Measurements from ENCODE around the gene NOLC1.

The NOLC1 gene

DNA sequence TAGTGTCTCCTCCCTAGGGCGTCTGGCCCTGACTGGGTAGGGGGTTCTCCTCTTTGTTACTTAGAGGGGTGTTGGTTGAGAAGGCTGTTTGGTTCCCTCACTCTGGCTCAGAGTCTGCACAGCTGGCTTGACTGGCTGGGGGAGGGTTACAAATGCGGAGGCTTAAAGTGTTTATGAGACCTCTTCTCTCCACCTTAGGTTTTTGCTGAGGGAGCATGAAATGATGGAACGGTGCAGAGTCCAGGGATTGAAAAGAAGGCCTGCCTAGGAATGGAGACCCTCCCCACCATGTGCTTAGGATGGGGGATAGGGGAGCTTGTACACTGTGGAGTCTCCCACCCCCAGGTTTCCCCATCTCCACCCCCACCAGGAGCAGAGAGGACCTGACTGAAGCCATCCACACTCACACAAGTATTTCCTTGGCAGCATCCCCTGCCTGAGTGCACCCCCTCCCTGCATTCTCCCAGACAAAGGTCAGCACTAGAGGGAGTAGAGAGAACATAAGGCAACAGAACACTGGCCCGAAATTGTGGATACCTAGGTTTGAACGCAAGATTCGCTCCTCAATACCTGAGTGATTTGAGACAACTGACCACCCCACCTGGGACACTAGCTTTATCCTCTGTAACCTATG, 30.3 kb upstream of the NOLC1 start:
- DNase-seq (ENCODE audit: low read depth in 1 of 2, low spot score in 1 of 2) = no peak

GRCh38 chr10:102122450-102122849, 29.7 kb upstream of the NOLC1 start:
- no peak for DNase-seq (ENCODE audit: low read depth in 1 of 2, low spot score in 1 of 2)

DNA sequence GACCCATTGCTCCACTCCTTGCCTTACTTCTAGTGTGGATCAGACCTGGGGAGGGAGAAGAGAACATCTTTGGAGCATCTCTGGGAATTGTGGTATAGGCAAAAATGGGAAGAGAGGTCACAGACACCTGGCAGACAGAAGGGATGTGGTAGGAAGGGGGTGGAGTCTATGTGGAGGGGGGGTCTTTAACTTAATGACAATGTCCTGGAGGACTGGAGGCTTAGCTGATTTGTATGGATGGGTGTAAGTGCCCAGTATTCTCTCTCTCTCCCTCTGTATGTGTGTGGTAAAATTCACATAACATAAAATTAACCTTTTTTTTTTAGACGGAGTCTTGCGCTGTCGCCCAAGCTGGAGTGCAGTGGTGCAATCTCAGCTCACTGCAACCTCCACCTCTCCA, 29.0 kb upstream of the NOLC1 start:
- no peak for DNase-seq (ENCODE audit: low read depth in 1 of 2, low spot score in 1 of 2)

DNA sequence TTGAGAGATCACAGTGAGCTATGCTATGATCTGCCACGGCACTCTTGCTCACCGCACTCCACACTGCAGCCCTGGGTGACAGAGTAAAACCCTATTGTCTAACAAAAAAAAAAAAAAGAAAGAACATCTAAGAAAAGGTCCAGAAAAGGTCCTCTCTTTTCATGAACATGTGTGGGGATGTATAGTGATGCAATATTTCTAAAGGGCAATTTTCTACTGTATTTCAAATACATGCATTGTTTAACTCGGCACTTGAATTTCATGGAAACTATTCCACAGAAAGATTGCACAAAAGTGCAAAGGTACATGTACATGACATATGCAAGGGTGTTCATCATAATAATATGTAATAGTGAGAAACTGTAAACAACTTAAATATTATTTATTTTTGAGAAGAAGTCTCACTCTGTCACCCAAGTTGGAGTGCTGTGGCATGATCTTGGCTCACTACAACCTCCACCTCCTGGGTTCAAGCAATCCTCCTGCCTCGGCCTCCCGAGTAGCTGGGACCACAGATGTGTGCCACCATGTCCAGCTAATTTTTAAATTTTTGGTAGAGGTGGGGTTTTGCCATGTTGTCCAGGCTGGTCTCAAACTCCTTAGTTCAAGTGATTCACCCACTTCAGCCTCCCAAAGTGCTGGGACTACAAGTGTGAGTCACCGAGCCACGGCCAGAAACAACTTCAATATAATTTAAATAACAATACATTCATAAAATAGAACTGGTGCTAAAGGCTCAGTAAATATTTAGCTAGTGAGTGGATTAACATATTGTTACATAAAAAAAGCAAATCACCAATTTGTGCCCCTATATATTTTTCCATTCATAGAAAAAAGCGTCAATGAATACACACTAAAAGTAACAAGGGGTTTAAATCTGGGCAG, 20.7 kb upstream of the NOLC1 start:
- no peak for DNase-seq (ENCODE audit: low read depth in 1 of 2, low spot score in 1 of 2)

DNA sequence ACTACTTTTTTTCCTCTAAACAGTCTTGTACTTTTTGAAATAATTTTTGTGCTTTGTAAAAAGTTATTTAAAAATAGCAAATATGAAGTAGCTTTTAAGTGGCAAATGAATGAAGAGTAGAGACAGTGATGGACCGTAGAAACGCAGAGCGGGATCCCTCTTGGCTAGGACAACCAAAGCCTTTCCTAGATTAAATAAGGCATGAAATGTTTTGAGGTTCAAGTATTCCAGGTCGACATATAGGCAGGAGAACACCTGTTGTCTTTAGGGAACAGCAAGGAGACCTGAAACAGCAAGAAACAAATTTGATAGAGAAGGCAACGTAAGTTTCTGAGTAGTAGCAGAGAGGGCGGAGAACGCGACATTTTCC, 20.0 kb upstream of the NOLC1 start:
- no peak for DNase-seq (ENCODE audit: low read depth in 1 of 2, low spot score in 1 of 2)

GRCh38 chr10:102132563-102133372, 19.4 kb upstream of the NOLC1 start, which contains the start of gene PPRC1:
TSS of gene PPRC1 (plus strand) at chr10:102133040. CDS start at chr10:102133069, 29 bp downstream.
- DNase-seq (ENCODE audit: low read depth in 1 of 2, low spot score in 1 of 2) = peak; percentile 92

DNA sequence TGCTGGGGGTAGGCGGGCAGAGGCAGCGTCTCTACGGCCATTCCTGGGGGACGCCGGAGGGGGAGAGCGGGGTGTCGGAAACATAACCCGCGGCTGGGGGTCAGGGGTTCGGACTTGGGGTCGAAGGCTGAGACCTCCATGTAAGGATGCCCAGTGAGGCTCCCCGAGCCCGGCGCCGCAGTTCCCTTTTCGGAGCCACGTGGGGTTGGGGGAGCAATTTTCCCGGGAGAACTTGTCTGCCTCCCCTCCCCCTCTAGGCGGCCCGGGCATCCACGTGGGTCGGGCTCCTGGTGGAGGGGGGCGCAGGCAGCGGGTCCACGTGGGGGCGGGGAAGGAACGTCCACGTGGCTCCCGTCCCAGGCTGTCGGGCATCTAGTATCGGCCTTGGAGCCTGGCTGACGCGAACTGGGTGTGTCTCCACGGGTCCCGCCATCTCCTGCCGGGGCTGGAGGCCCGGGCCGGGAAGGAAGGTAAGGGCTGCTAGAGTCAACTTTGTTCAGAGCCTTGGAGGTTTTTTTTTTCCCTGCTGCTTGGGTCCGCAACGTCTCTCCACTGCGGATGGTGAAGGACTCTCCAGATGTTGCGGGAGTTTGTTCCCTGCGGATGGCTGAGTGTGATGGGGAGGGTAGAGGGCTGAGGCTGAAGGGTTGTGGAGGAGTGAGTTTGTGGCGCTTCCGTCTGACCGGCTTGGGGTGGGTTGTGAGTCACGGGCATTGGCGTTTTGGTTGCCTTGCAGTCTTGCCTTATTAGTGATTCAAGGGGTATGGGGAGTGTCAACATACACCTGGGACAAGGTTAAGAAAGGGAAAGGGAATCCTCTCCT, 18.6 kb upstream of the NOLC1 start:
- peak in 1 of 2 donors; percentile 52 for DNase-seq (ENCODE audit: low read depth in 1 of 2, low spot score in 1 of 2)

- no peak for DNase-seq (ENCODE audit: low read depth in 1 of 2, low spot score in 1 of 2)
Measured at GRCh38 chr10:102134416-102134815, 17.8 kb upstream of the NOLC1 start.

DNA sequence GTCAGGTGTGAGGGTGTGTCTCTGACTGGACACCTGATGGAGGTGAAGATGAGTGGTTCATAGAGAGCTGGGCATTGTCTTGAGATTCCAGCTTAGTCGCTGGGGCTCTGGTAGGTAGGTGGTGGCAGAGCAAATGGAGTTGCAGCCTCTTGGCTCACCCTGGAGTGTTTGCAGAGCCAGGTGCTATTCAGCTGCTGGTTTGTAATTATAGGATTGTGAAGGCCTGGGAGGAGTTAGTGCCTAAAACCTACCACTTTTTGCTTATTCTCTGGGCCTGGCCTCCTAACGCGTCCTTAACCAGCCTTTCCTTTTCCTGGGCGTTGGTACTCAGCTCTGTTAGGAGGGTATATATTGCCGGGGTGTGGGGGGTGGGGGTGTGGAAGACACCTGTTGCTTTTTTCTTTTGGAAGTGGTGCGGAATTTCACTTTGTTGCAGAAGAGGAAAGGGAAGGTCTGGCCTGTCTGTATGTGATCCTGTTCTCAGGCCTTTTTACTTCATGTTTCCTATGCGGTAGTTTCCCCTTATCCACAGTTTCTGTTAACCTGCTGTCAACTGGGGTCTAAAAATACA, 16.1 kb upstream of the NOLC1 start:
- no peak for DNase-seq (ENCODE audit: low read depth in 1 of 2, low spot score in 1 of 2)

DNA sequence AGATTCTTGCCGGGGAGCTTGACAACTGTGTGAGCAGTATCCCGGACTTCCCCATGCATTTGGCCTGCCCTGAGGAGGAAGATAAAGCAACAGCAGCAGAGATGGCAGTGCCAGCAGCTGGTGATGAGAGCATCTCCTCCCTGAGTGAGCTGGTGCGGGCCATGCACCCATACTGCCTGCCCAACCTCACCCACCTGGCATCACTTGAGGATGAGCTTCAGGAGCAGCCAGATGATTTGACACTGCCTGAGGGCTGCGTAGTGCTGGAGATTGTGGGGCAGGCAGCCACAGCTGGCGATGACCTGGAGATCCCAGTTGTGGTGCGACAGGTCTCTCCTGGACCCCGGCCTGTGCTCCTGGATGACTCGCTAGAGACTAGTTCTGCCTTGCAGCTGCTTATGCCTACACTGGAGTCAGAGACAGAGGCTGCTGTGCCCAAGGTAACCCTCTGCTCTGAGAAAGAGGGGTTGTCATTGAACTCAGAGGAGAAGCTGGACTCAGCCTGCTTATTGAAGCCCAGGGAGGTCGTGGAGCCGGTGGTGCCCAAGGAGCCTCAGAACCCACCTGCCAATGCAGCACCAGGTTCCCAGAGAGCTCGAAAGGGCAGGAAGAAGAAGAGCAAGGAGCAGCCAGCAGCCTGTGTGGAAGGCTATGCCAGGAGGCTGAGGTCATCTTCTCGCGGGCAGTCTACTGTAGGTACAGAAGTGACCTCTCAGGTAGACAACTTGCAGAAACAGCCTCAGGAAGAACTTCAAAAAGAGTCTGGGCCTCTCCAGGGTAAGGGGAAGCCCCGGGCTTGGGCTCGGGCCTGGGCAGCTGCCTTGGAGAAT, 12.7 kb upstream of the NOLC1 start:
- no peak for DNase-seq (ENCODE audit: low read depth in 1 of 2, low spot score in 1 of 2)

- no peak for DNase-seq (ENCODE audit: low read depth in 1 of 2, low spot score in 1 of 2)
Measured at GRCh38 chr10:102140218-102140617, 12.0 kb upstream of the NOLC1 start.

- no peak for DNase-seq (ENCODE audit: low read depth in 1 of 2, low spot score in 1 of 2)
Measured at GRCh38 chr10:102140913-102141540, 11.2 kb upstream of the NOLC1 start.

DNA sequence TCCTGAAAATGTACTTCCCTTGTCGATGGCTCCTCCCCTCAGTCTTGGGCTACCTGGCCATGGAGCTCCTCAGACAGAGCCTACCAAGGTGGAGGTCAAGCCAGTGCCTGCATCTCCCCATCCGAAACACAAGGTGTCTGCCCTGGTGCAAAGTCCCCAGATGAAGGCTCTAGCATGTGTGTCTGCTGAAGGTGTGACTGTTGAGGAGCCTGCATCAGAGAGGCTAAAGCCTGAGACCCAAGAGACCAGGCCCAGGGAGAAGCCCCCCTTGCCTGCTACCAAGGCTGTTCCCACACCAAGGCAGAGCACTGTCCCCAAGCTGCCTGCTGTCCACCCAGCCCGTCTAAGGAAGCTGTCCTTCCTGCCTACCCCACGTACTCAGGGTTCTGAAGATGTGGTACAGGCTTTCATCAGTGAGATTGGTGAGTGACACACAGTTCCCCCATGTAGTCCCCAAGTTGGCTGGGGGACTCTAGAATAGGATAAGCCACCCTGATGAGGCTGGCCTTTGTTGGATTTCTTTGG, 10.5 kb upstream of the NOLC1 start:
- no peak for DNase-seq (ENCODE audit: low read depth in 1 of 2, low spot score in 1 of 2)

- DNase-seq (ENCODE audit: low read depth in 1 of 2, low spot score in 1 of 2) = no peak
Measured at GRCh38 chr10:102146971-102147428, 5.2 kb upstream of the NOLC1 start.

- no peak for DNase-seq (ENCODE audit: low read depth in 1 of 2, low spot score in 1 of 2)
Measured at GRCh38 chr10:102147561-102147960, 4.6 kb upstream of the NOLC1 start.

DNA sequence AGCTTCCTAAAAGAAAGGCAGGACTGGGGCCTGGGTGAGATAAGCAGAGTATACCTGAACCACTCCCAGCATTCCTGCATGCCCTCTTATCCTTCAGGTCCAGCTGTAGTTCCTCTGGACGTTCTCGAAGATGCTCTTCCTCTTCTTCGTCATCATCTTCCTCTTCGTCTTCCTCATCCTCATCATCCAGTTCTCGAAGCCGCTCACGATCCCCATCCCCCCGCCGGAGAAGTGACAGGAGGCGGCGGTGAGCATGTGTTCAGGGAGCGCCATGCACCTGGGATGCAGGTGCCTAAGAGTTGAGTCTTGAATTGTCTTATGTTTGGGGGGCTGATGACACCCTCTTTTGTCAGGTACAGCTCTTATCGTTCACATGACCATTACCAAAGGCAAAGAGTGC, 3.9 kb upstream of the NOLC1 start:
- no peak for DNase-seq (ENCODE audit: low read depth in 1 of 2, low spot score in 1 of 2)

DNA sequence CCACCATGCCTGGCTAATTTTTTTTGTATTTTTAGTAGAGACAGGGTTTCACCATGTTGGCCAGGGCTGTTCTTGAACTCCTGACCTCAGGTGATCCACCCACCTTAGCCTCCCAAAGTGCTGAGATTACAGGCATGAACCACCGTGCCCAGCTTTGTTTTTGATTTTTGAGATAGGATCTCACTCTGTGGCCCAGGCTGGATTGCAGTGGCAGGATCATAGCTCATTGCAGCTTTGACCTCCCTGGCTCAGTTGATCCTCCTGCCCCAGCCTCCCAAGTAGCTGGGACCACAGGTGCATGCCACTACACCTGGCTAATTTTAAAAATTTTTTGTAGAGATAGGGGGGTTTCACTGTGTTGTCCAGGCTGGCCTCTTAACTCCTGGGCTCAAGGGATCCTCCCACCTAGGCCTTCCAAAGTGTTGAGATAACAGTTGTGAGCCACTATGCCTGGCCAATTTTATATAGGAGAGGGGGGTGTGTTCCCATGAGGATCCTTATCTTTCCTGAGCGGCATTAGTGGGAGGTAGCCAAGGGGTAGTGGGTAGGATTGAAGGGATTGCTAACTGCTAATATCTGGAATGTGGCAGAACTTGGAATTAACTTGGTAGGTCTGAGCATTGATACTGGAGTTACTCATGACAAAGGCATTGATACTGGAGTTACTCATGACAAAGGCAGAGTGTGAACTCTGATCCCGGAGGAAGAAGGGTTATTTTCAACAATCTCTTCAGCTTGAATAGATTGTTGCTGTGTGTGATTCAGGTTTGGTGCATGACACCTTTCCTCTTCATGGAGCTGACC, 1.0 kb upstream of the NOLC1 start:
- no peak for DNase-seq (ENCODE audit: low read depth in 1 of 2, low spot score in 1 of 2)

DNA sequence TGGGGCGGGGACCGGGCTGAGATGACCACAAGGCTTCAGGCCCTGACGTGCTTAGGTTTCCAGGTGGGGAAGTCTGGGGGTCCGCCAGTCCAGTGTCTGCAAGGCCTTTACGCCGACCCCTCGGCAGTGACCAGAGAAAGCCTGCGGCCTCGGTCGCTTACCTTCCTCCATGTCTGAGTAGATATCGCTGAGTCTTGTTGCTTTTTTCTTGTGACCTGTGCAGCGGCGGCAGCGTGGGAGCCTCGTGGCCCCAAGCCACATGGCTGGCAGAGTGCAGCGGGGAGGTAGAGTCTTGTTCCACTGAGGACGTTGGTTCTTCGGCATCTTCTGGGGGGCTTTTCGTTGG, 329 bp downstream of the NOLC1 start:
- DNase-seq (ENCODE audit: low read depth in 1 of 2, low spot score in 1 of 2) = peak in 1 of 2 donors; percentile 28

Measured in stimulated activated CD4-positive, alpha-beta T cell treated with anti-CD3 and anti-CD28 coated beads, Interleukin-15, amount 100 ng/mL, for 1 hour (primary cell).